Liver (tissue), 9 donors: ENCODE data around the gene GPX5. TPM values are rescaled to one million over a fixed set of nuclear protein-coding genes. Genes with fewer than 3 reads are reported as not detected.

Source experiments
- DNase-seq: peaks from one replicate; pipeline ENCODE4 v3.0.0-alpha.2; 2017; ENCODE audit warnings: low spot score
- H3K27ac ChIP-seq, 2 donors: one replicate each; pipeline ENCODE4 v1.7.0; 2013; ENCODE audit warnings: inconsistent platforms in 2 of 2, low read length in 2 of 2, control low read depth in 1 of 2, low read depth in 1 of 2, mild to moderate bottlenecking in 1 of 2
- H3K27me3 ChIP-seq, 4 donors: one replicate each; pipeline versions ENCODE4 v1.6.1 to v1.7.0; 2013; ENCODE audit warnings: low read length in 3 of 4, inconsistent platforms in 1 of 4, mild to moderate bottlenecking in 1 of 4, moderate library complexity in 1 of 4; ENCODE audit not compliant: control insufficient read depth in 4 of 4, insufficient read depth in 4 of 4
- H3K36me3 ChIP-seq, 4 donors: one replicate each; pipeline versions ENCODE4 v1.6.1 to v1.7.0; 2013; ENCODE audit warnings: low read length in 3 of 4, mild to moderate bottlenecking in 3 of 4, low read depth in 1 of 4, moderate library complexity in 1 of 4; ENCODE audit not compliant: control insufficient read depth in 4 of 4, insufficient read depth in 3 of 4
- H3K4me1 ChIP-seq, 4 donors: one replicate each; pipeline versions ENCODE4 v1.6.1 to v1.7.0; 2013; ENCODE audit warnings: low read length in 3 of 4, mild to moderate bottlenecking in 3 of 4, moderate library complexity in 1 of 4; ENCODE audit not compliant: control insufficient read depth in 4 of 4, insufficient read depth in 4 of 4
- H3K4me3 ChIP-seq, 3 donors: one replicate each; pipeline versions ENCODE4 v1.6.1 to v1.7.0; 2013; ENCODE audit warnings: low read length in 3 of 3, control low read depth in 1 of 3, low read depth in 1 of 3, mild to moderate bottlenecking in 1 of 3
- H3K9ac ChIP-seq, 2 donors: one replicate each; pipeline ENCODE4 v1.7.0; 2013; ENCODE audit warnings: low read length in 2 of 2, mild to moderate bottlenecking in 2 of 2, moderate library complexity in 2 of 2, control low read depth in 1 of 2, low read depth in 1 of 2
- H3K9me3 ChIP-seq, 4 donors: one replicate each; pipeline versions ENCODE4 v1.6.1 to v1.7.0; 2013; ENCODE audit warnings: low read length in 3 of 4; ENCODE audit not compliant: control insufficient read depth in 4 of 4
- FOXA2 ChIP-seq: IDR thresholded peaks from 2 replicates; pipeline ENCODE4 v1.6.1; 2016; ENCODE audit warnings: antibody characterized with exemption
- GABPA ChIP-seq, 2 donors: IDR thresholded peaks in 1 of 2; conservative IDR thresholded peaks in 1 of 2; 2 replicates each; pipeline ENCODE4 v1.6.1; 2016; ENCODE audit warnings: antibody characterized with exemption in 2 of 2, mild to moderate bottlenecking in 1 of 2, moderate library complexity in 1 of 2
- HNF4A ChIP-seq, 2 donors: conservative IDR thresholded peaks; 2 replicates each; pipeline ENCODE4 v1.6.1; 2016; ENCODE audit warnings: antibody characterized with exemption in 2 of 2, mild to moderate bottlenecking in 2 of 2
- HNF4G ChIP-seq: IDR thresholded peaks from 2 replicates; pipeline ENCODE4 v1.6.1; 2016; ENCODE audit warnings: antibody characterized with exemption
- JUND ChIP-seq, 2 donors: IDR thresholded peaks; 2 replicates each; pipeline ENCODE4 v1.6.1; 2016; ENCODE audit warnings: antibody characterized with exemption in 2 of 2
- MAX ChIP-seq: IDR thresholded peaks from 2 replicates; pipeline ENCODE4 v1.6.1; 2016; ENCODE audit warnings: antibody characterized with exemption
- RAD21 ChIP-seq, 2 donors: IDR thresholded peaks; 2 replicates each; pipeline ENCODE4 v1.6.1; 2016; ENCODE audit warnings: antibody characterized with exemption in 2 of 2, mild to moderate bottlenecking in 2 of 2
- REST ChIP-seq: IDR thresholded peaks from 2 replicates; pipeline ENCODE4 v1.6.1; 2016; ENCODE audit warnings: antibody characterized with exemption, mild to moderate bottlenecking
- RXRA ChIP-seq, 2 donors: IDR thresholded peaks; 2 replicates each; pipeline ENCODE4 v1.6.1; 2017 to 2018; ENCODE audit warnings: antibody characterized with exemption in 2 of 2, mild to moderate bottlenecking in 1 of 2
- SP1 ChIP-seq: IDR thresholded peaks from 2 replicates; pipeline ENCODE4 v1.6.1; 2018; ENCODE audit warnings: antibody characterized with exemption, mild to moderate bottlenecking
- TAF1 ChIP-seq: conservative IDR thresholded peaks from 2 replicates; pipeline ENCODE4 v1.6.1; 2016; ENCODE audit warnings: antibody characterized with exemption, mild to moderate bottlenecking
- YY1 ChIP-seq: IDR thresholded peaks from 2 replicates; pipeline ENCODE4 v1.6.1; 2016; ENCODE audit warnings: antibody characterized with exemption, mild to moderate bottlenecking
- ZBTB33 ChIP-seq: IDR thresholded peaks from 2 replicates; pipeline ENCODE4 v1.6.1; 2016; ENCODE audit warnings: antibody characterized with exemption
- WGBS: extraction: QIAGEN DNeasy Blood & Tissue Kit; methylation state at CpG from one replicate; pipeline ENCODE4 v1.1.7; 2013; 5-methylcytosine and 5-hydroxymethylcytosine counted together
- polyA plus RNA-seq, 2 donors: library from polyadenylated mRNA; stranded (reverse) in 1 of 2; unstranded in 1 of 2; fragments of 200-250 nt in 1 of 2; fragments of >200 nt in 1 of 2; fragmentation: Nextera tagmentation in 1 of 2; extraction: Ambion mirVana in 1 of 2; gene quantifications; one replicate each; pipeline versions ENCODE4 v1.2.1 to v1.2.3, GENCODE V29; 2013 to 2015
- total RNA-seq, 2 donors: library from RNA; depleted of rRNA; stranded (reverse); fragments of >200 nt; gene quantifications; one replicate each; pipeline ENCODE4 v1.2.3, GENCODE V29; 2014
- TF ChIP-seq, protein P1 (sequence below): IDR thresholded peaks from 2 replicates; pipeline ENCODE4 v1.6.1; 2016; ENCODE audit warnings: antibody characterized with exemption
- donor health status: healthy.
- donor health status: healthy.
- donor health status: healthy.
- donor health status: healthy.
- donor health status: healthy.

The GPX5 gene
- total and polyA plus RNA-seq, 4 donors, result not detected

DNA sequence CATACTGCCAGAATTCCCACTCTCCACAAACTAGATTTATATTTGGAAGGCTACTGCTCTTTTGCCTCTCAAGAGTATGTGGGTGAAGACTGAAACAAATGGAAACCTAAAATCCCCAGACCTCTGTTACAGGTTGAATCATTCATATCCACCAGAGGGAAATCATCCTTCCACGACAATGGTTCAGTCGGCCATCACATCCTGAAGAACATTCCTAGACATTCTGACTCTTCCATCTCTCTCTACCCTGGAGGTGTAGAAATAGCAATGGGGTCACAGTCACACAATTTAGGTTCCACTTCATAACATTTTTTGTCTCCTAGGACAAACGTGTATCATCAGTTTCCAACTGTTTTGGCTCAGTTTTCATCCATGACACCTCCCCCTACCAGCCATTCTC is 8.6 kb downstream of the GPX5 start:
- no peaks in the 10 kb centered on the region for H3K27me3 ChIP-seq
- H3K36me3 ChIP-seq, result no peaks in the 10 kb centered on the region
- no peak overlapping the region for H3K27ac ChIP-seq
- H3K4me1 ChIP-seq, result no peaks in the 10 kb centered on the region
- H3K9me3 ChIP-seq, result no peaks in the 10 kb centered on the region
- TF ChIP-seq MAX (no peak), REST (no peak), TAF1 (no peak), YY1 (no peak), GABPA (IDR thresholded peaks at IDR 0.05 in 1 of 2, conservative IDR thresholded peaks at IDR 0.05 in 1 of 2) (no peak), FOXA2 (no peak), RXRA (IDR thresholded peaks at IDR 0.05) (no peak), SP1 (no peak), RAD21 (IDR thresholded peaks at IDR 0.05) (no peak), ZBTB33 (no peak)
- TF ChIP-seq, protein P1, sequence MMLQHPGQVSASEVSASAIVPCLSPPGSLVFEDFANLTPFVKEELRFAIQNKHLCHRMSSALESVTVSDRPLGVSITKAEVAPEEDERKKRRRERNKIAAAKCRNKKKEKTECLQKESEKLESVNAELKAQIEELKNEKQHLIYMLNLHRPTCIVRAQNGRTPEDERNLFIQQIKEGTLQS, result no peak
- H3K9ac ChIP-seq, result no peak overlapping the region
- DNase-seq, result no peak
- WGBS, result 71% methylated on average over 3 of the region's 3 CpGs
- no peak overlapping the region for H3K4me3 ChIP-seq

GRCh38 chr6:28534875-28535274 is 9.2 kb downstream of the GPX5 start:
- Histone ChIP-seq H3K36me3 (no peaks in the 10 kb centered on the region), H3K9me3 (no peaks in the 10 kb centered on the region), H3K9ac (no peak overlapping the region), H3K27ac (no peak overlapping the region), H3K27me3 (no peaks in the 10 kb centered on the region), H3K4me3 (no peak overlapping the region), H3K4me1 (no peaks in the 10 kb centered on the region)
- WGBS, result 64% methylated on average over 2 of the region's 2 CpGs
- no peak for DNase-seq
- TF ChIP-seq HNF4G (no peak), FOXA2 (no peak), JUND (IDR thresholded peaks at IDR 0.05) (no peak), SP1 (no peak), GABPA (IDR thresholded peaks at IDR 0.05 in 1 of 2, conservative IDR thresholded peaks at IDR 0.05 in 1 of 2) (no peak), TAF1 (no peak), HNF4A (conservative IDR thresholded peaks at IDR 0.05) (no peak), RAD21 (IDR thresholded peaks at IDR 0.05) (no peak), YY1 (no peak), REST (no peak)
